HG03378 (cell line): ENCODE results near the gene FRMD4B.

Experiments
- ATAC-seq: cut with Tn5 transposase; IDR thresholded peaks from one replicate; pipeline ENCODE4 v1.9.1; 2021; ENCODE audit warnings: mild to moderate bottlenecking, moderate library complexity; ENCODE audit not compliant: unreplicated experiment

FRMD4B gene

GRCh38 chr3:69180869-69181591 is 204.9 kb downstream of the FRMD4B start:
- ATAC-seq, result no peak

- no peak for ATAC-seq
These were observed 206.0 kb downstream of the FRMD4B start for GRCh38 chr3:69179740-69180372.

GRCh38 chr3:69178838-69179739 is 206.8 kb downstream of the FRMD4B start:
- no peak for ATAC-seq

GRCh38 chr3:69178082-69178481 is 207.8 kb downstream of the FRMD4B start:
- ATAC-seq, result no peak

GRCh38 chr3:69174871-69175737 is 210.8 kb downstream of the FRMD4B start:
- ATAC-seq, result no peak

- no peak for ATAC-seq
These were observed 211.4 kb downstream of the FRMD4B start for GRCh38 chr3:69174445-69174844.

- ATAC-seq, result no peak
These were observed 213.8 kb downstream of the FRMD4B start for GRCh38 chr3:69172058-69172457.

- no peak for ATAC-seq
These were observed 219.4 kb downstream of the FRMD4B start for GRCh38 chr3:69166446-69166845.

GRCh38 chr3:69165744-69166143 is 220.1 kb downstream of the FRMD4B start:
- no peak for ATAC-seq

- ATAC-seq, result no peak
These were observed 221.6 kb downstream of the FRMD4B start for GRCh38 chr3:69164296-69164695.

- ATAC-seq, result no peak
These were observed 223.4 kb downstream of the FRMD4B start for GRCh38 chr3:69162308-69162980.

- peak; percentile 74 for ATAC-seq
These were observed 224.1 kb downstream of the FRMD4B start for GRCh38 chr3:69161587-69162307.

GRCh38 chr3:69160525-69160924 is 225.4 kb downstream of the FRMD4B start:
- no peak for ATAC-seq

GRCh38 chr3:69160107-69160506 is 225.8 kb downstream of the FRMD4B start:
- no peak for ATAC-seq

GRCh38 chr3:69149586-69149985 is 236.3 kb downstream of the FRMD4B start:
- no peak for ATAC-seq

GRCh38 chr3:69145688-69146087 is 240.2 kb downstream of the FRMD4B start:
- no peak for ATAC-seq

- ATAC-seq, result no peak
These were observed 241.2 kb downstream of the FRMD4B start for GRCh38 chr3:69144631-69145245.

- no peak for ATAC-seq
These were observed 242.3 kb downstream of the FRMD4B start for GRCh38 chr3:69143612-69144011.
